Measurements from ENCODE around the gene RHBG.

- TF ChIP-seq CTCF (IDR thresholded peaks at IDR 0.05) (no peak), EP300 (IDR thresholded peaks at IDR 0.05; ENCODE audit: low read depth) (no peak)
These were observed 43.8 kb downstream of the RHBG start for GRCh38 chr1:156412653-156413321.
